Activated B cell treated with CpG ODN at 0.5 μM for 24 hours (primary cell): ENCODE data around the gene BSCL2. TPM values are rescaled to one million over a fixed set of nuclear protein-coding genes. Genes with fewer than 3 reads are reported as not detected.
A peak's percentile ranks its signal among the peaks of the same experiment; 100 is the strongest.

ENCODE experiments used
- ATAC-seq: fragments of 200-7000 bp; cut with Tn5 transposase; one replicate; pipeline ENCODE4 v1.10.0; 2021; ENCODE audit warnings: low read depth, mild to moderate bottlenecking, moderate library complexity
- CTCF ChIA-PET: fragments of 350-600 bp; sonication (Branson Sonifier 250); formaldehyde crosslinking; loops from one replicate; lab custom pipeline; 2021; ENCODE audit warnings: antibody characterized with exemption; lab: Charles Lee
- POLR2A ChIA-PET: fragments of 350-600 bp; sonication (Branson Sonifier 250); formaldehyde crosslinking; loops from one replicate; lab custom pipeline; 2021; ENCODE audit warnings: antibody characterized with exemption; lab: Charles Lee
- DNase-seq: peaks from one replicate; pipeline ENCODE4 v3.0.0; 2022
- H3K27ac Mint-ChIP-seq: one replicate; pipeline ENCODE4 v1.8.0; 2020; ENCODE audit warnings: mixed read lengths
- H3K27me3 Mint-ChIP-seq: one replicate; pipeline ENCODE4 v1.8.0; 2021; ENCODE audit warnings: mixed read lengths
- H3K36me3 Mint-ChIP-seq: one replicate; pipeline ENCODE4 v1.8.0; 2021; ENCODE audit warnings: low read depth, mixed read lengths
- H3K4me1 Mint-ChIP-seq: one replicate; pipeline ENCODE4 v1.8.0; 2021; ENCODE audit warnings: mixed read lengths
- H3K4me3 Mint-ChIP-seq: one replicate; pipeline ENCODE4 v1.8.0; 2020; ENCODE audit warnings: mild to moderate bottlenecking, mixed read lengths
- H3K9me3 Mint-ChIP-seq: one replicate; pipeline ENCODE4 v1.8.0; 2020; ENCODE audit warnings: mixed read lengths
- intact Hi-C: fragments of 100-400 bp; cut with micrococcal nuclease; formaldehyde crosslinking; loops from one replicate; pipeline ENCODE4 v1.15.1; 2024
- total RNA-seq: library from RNA; stranded (reverse); gene quantifications from 2 replicates; pipeline ENCODE4 v1.2.3, GENCODE V29; 2022
- TF ChIP-seq, protein P1 (sequence below): fragments of 200-600 bp; IDR thresholded peaks from one replicate; pipeline ENCODE4 v1.8.0; 2022; ENCODE audit warnings: antibody characterized with exemption, mild to moderate bottlenecking

Gene BSCL2
- total RNA-seq, 1 donor from 2014 or later: 18.6 TPM

DNA sequence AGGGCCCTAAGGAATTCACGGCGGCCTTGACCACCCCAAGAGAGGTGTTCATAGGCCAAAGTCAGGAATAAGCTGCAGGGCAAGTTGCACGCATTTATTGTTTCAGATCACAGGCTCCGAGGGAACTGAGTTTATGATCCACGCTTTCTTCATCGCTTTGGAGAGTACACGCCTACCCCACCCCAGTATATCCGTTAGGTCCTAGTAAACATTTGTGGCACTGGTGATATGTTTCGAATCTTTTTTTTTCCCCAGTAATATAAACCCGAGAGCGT is 61.6 kb downstream of the BSCL2 start:
- peak overlapping the region; percentile 86 for H3K27ac Mint-ChIP-seq
- H3K4me3 Mint-ChIP-seq: peak overlapping the region; percentile 93
- H3K27me3 Mint-ChIP-seq: no peaks in the 10 kb centered on the region
- ChIA-PET POLR2A (interaction anchor here (0.7 to 5.8 kb wide), 17 partner anchors 9 to 236 kb away, joined by 3 to 130 read pairs (median 12); partner anchors contain the start of genes B3GAT3, BSCL2, C11orf98 and CSKMT), CTCF (interaction anchor here (1.4 kb wide), 1 partner anchor 221 kb away, joined by 3 read pairs; no protein-coding TSS in a partner anchor)
- H3K36me3 Mint-ChIP-seq: peaks cover 37% of the 10 kb centered on the region
- DNase-seq (no peak), ATAC-seq (no peak)
- peaks cover 36% of the 10 kb centered on the region for H3K4me1 Mint-ChIP-seq
- intact Hi-C loops: no loop called here
- TF ChIP-seq, protein P1, sequence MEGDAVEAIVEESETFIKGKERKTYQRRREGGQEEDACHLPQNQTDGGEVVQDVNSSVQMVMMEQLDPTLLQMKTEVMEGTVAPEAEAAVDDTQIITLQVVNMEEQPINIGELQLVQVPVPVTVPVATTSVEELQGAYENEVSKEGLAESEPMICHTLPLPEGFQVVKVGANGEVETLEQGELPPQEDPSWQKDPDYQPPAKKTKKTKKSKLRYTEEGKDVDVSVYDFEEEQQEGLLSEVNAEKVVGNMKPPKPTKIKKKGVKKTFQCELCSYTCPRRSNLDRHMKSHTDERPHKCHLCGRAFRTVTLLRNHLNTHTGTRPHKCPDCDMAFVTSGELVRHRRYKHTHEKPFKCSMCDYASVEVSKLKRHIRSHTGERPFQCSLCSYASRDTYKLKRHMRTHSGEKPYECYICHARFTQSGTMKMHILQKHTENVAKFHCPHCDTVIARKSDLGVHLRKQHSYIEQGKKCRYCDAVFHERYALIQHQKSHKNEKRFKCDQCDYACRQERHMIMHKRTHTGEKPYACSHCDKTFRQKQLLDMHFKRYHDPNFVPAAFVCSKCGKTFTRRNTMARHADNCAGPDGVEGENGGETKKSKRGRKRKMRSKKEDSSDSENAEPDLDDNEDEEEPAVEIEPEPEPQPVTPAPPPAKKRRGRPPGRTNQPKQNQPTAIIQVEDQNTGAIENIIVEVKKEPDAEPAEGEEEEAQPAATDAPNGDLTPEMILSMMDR: no peak
- H3K9me3 Mint-ChIP-seq: no peaks in the 10 kb centered on the region

DNA sequence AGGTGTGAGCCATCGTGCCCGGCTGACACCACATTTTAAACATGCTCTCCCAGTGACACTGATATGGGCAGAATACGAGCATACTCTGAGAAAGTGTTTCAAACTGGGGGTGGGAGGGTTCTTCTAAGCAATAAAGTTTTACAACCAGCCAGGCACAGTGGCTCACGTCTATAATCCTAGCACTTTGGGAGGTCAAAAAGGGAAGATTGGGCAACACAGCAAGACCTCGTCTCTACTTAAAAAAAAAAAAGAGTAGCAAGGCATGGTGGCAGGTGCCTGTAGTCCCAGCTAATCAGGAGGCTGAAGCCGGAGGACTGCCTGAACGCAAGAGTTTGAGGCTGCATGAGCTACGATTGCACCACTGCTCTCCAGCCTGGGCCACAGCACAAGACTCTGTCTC is 63.0 kb downstream of the BSCL2 start:
- DNase-seq (no peak), ATAC-seq (no peak)
- TF ChIP-seq, protein P1: no peak
- Mint-ChIP-seq H3K4me1 (peaks cover 36% of the 10 kb centered on the region), H3K9me3 (no peaks in the 10 kb centered on the region), H3K36me3 (peaks cover 35% of the 10 kb centered on the region), H3K27ac (peak overlapping the region; percentile 12), H3K27me3 (no peaks in the 10 kb centered on the region), H3K4me3 (peak overlapping the region; percentile 32)
- POLR2A ChIA-PET: interaction anchor here (0.6 to 5.8 kb wide), 11 partner anchors 9 to 188 kb away, joined by 3 to 130 read pairs (median 7); partner anchors contain the start of genes B3GAT3, C11orf98, CSKMT and INTS5
- CTCF ChIA-PET: no interaction called here
- intact Hi-C loops: no loop called here

Other genes starting within 250 kb of the BSCL2 start
- 246 and 248 TPM in 2 replicates for gene AHNAK, start 160.6 kb downstream of the BSCL2 start, total RNA-seq
- 2,373 and 2,524 TPM in 2 replicates for gene EEF1G, start 133.5 kb downstream of the BSCL2 start, total RNA-seq
- gene TUT1, start 115.9 kb downstream of the BSCL2 start, total RNA-seq: 27.8 and 30.9 TPM in 2 replicates
- gene MTA2, start 105.6 kb downstream of the BSCL2 start, total RNA-seq: 170 and 175 TPM in 2 replicates
- gene EML3, start 94.6 kb downstream of the BSCL2 start, total RNA-seq: 115 and 128 TPM in 2 replicates
- gene ROM1, start 94.2 kb downstream of the BSCL2 start, total RNA-seq: 0.89 and 2.6 TPM in 2 replicates
- 48.8 and 56.6 TPM in 2 replicates for gene B3GAT3, start 85.4 kb downstream of the BSCL2 start, total RNA-seq
- 187 and 189 TPM in 2 replicates for gene GANAB, start 60.8 kb downstream of the BSCL2 start, total RNA-seq
- gene INTS5, start 54.1 kb downstream of the BSCL2 start, total RNA-seq: 24.9 and 27.6 TPM in 2 replicates
- 107 and 120 TPM in 2 replicates for gene C11orf98, start 42.2 kb downstream of the BSCL2 start, total RNA-seq
- gene CSKMT, start 42.1 kb downstream of the BSCL2 start, total RNA-seq: 50.5 and 52.1 TPM in 2 replicates
- gene UQCC3, start 35.8 kb downstream of the BSCL2 start, total RNA-seq: 8.3 and 9.4 TPM in 2 replicates
- gene LBHD1, start 35.2 kb downstream of the BSCL2 start, total RNA-seq: 19.1 and 24.9 TPM in 2 replicates
- 204 and 205 TPM in 2 replicates for gene UBXN1, start 28.4 kb downstream of the BSCL2 start, total RNA-seq
- 0.13 and 0.17 TPM in 2 replicates for gene LRRN4CL, start 17.9 kb downstream of the BSCL2 start, total RNA-seq
- gene GNG3, start 252 bp upstream of the BSCL2 start, total RNA-seq: 1.8 and 2.7 TPM in 2 replicates
- gene HNRNPUL2, start 20.0 kb upstream of the BSCL2 start, total RNA-seq: 58.2 and 63.9 TPM in 2 replicates
- gene TTC9C, start 21.1 kb upstream of the BSCL2 start, total RNA-seq: 35.5 and 44.0 TPM in 2 replicates
- 17.6 and 19.9 TPM in 2 replicates for gene ZBTB3, start 46.7 kb upstream of the BSCL2 start, total RNA-seq
- gene POLR2G, start 54.2 kb upstream of the BSCL2 start, total RNA-seq: 109 and 116 TPM in 2 replicates
- 32.9 and 38.6 TPM in 2 replicates for gene TAF6L, start 64.0 kb upstream of the BSCL2 start, total RNA-seq
- gene TMEM179B, start 80.0 kb upstream of the BSCL2 start, total RNA-seq: 34.9 and 47.7 TPM in 2 replicates
- gene TMEM223, start 84.6 kb upstream of the BSCL2 start, total RNA-seq: 13.0 and 15.0 TPM in 2 replicates
- 89.1 and 91.6 TPM in 2 replicates for gene NXF1, start 98.0 kb upstream of the BSCL2 start, total RNA-seq
- 58.4 and 71.5 TPM in 2 replicates for gene STX5, start 124.6 kb upstream of the BSCL2 start, total RNA-seq
- gene TEX54, start 125.4 kb upstream of the BSCL2 start, total RNA-seq: 0.55 TPM in 1 of 2 replicates, not detected in the other
- 95.9 and 124 TPM in 2 replicates for gene WDR74, start 132.2 kb upstream of the BSCL2 start, total RNA-seq
- 270 and 274 TPM in 2 replicates for gene SLC3A2, start 173.5 kb upstream of the BSCL2 start, total RNA-seq
- gene CHRM1, start 213.9 kb upstream of the BSCL2 start, total RNA-seq: not detected in 2 replicates